ENCODE results near the gene CTLA4. TPM values are rescaled to one million over a fixed set of nuclear protein-coding genes. Genes with fewer than 3 reads are reported as not detected.

Gene CTLA4
- polyA plus RNA-seq, 1 donor (not counting 4 experiments of a cell fraction or from before 2014, with no cell fraction given), result not detected

- Histone ChIP-seq H3K27ac (ENCODE audit: control insufficient read depth, insufficient read depth, low read length) (no peak overlapping the region), H3K36me3 (ENCODE audit: control insufficient read depth in 2 of 2, extremely low read depth in 1 of 2, insufficient read depth in 2 of 2, low read length in 2 of 2) (no peaks in the 10 kb centered on the region), H3K4me1 (ENCODE audit: control insufficient read depth, extremely low read depth, insufficient read depth, low read length) (no peaks in the 10 kb centered on the region), H3K27me3 (ENCODE audit: control insufficient read depth, extremely low read depth, insufficient read depth, low read length) (peaks cover 3% of the 10 kb centered on the region), H3K4me2 (ENCODE audit: control insufficient read depth, extremely low read depth, insufficient read depth, low read depth, low read length) (no peak overlapping the region), H3K9ac (ENCODE audit: control insufficient read depth, extremely low read depth, insufficient read depth, low read length) (no peak overlapping the region), H3K9me3 (ENCODE audit: control insufficient read depth, low read depth, low read length) (no peaks in the 10 kb centered on the region), H4K20me1 (ENCODE audit: control insufficient read depth, extremely low read depth, insufficient read depth, low read length) (no peaks in the 10 kb centered on the region), H2AFZ (ENCODE audit: control insufficient read depth, low read length) (no peak overlapping the region), H3K9me1 (ENCODE audit: control insufficient read depth, extremely low read depth, insufficient read depth, low read length) (no peaks in the 10 kb centered on the region), H3K79me2 (ENCODE audit: control insufficient read depth, insufficient read depth, low read length) (no peaks in the 10 kb centered on the region), H3K4me3 (ENCODE audit: control insufficient read depth in 2 of 3, extremely low read depth in 1 of 3, insufficient read depth in 2 of 3, low read depth in 1 of 3, low read length in 3 of 3) (no peak overlapping the region)
- FAIRE-seq (no peak), DNase-seq (ENCODE audit: low read depth, low spot score) (no peak)
- TF ChIP-seq CTCF (optimal IDR thresholded peaks at IDR 0.05 in 1 of 3, IDR thresholded peaks at IDR 0.05 in 1 of 3, conservative IDR thresholded peaks at IDR 0.05 in 1 of 3; ENCODE audit: extremely low read depth in 1 of 3, insufficient read depth in 2 of 3, low read length in 3 of 3), result no peak
- TF ChIP-seq EZH2 (IDR thresholded peaks at IDR 0.05; ENCODE audit: low read length), result no peak
- dilution Hi-C loops (cut with MboI; ENCODE audit: extremely low pct_ligation_motif_present, low sequenced_read_pairs), result no loop called here
Observed at GRCh38 chr2:203822240-203822639, 45.3 kb upstream of the CTLA4 start.

- Histone ChIP-seq H3K9me3 (ENCODE audit: control insufficient read depth, low read depth, low read length) (no peaks in the 10 kb centered on the region), H3K27ac (ENCODE audit: control insufficient read depth, insufficient read depth, low read length) (no peak overlapping the region), H3K4me3 (ENCODE audit: control insufficient read depth in 2 of 3, extremely low read depth in 1 of 3, insufficient read depth in 2 of 3, low read depth in 1 of 3, low read length in 3 of 3) (no peak overlapping the region), H3K36me3 (ENCODE audit: control insufficient read depth in 2 of 2, extremely low read depth in 1 of 2, insufficient read depth in 2 of 2, low read length in 2 of 2) (no peaks in the 10 kb centered on the region), H3K27me3 (ENCODE audit: control insufficient read depth, extremely low read depth, insufficient read depth, low read length) (peaks cover 3% of the 10 kb centered on the region), H3K9me1 (ENCODE audit: control insufficient read depth, extremely low read depth, insufficient read depth, low read length) (no peaks in the 10 kb centered on the region), H3K9ac (ENCODE audit: control insufficient read depth, extremely low read depth, insufficient read depth, low read length) (no peak overlapping the region), H3K4me1 (ENCODE audit: control insufficient read depth, extremely low read depth, insufficient read depth, low read length) (no peaks in the 10 kb centered on the region), H3K79me2 (ENCODE audit: control insufficient read depth, insufficient read depth, low read length) (no peaks in the 10 kb centered on the region), H3K4me2 (ENCODE audit: control insufficient read depth, extremely low read depth, insufficient read depth, low read depth, low read length) (no peak overlapping the region), H4K20me1 (ENCODE audit: control insufficient read depth, extremely low read depth, insufficient read depth, low read length) (no peaks in the 10 kb centered on the region), H2AFZ (ENCODE audit: control insufficient read depth, low read length) (no peak overlapping the region)
- TF ChIP-seq CTCF (optimal IDR thresholded peaks at IDR 0.05 in 1 of 3, IDR thresholded peaks at IDR 0.05 in 1 of 3, conservative IDR thresholded peaks at IDR 0.05 in 1 of 3; ENCODE audit: extremely low read depth in 1 of 3, insufficient read depth in 2 of 3, low read length in 3 of 3) (no peak), EZH2 (IDR thresholded peaks at IDR 0.05; ENCODE audit: low read length) (no peak)
- dilution Hi-C loops (cut with MboI; ENCODE audit: extremely low pct_ligation_motif_present, low sequenced_read_pairs), result no loop called here
- no peak for FAIRE-seq
- DNase-seq (ENCODE audit: low read depth, low spot score), result no peak
Observed at GRCh38 chr2:203823173-203823572, 44.4 kb upstream of the CTLA4 start.

Data from keratinocyte (primary cell).